Neuron (in vitro differentiated cells): ENCODE measurements around the gene PPM1E.
"Not testable (repeated sequence)": the region's sequence is repeated elsewhere in the genome, so short reads cannot be mapped to it uniquely, and the experiment has no call there.

Source experiments
- H2AFZ ChIP-seq: one replicate; pipeline ENCODE4 v1.6.1; 2013; ENCODE audit warnings: low read depth, mild to moderate bottlenecking, inconsistent platforms, low read length, moderate library complexity
- H3K27me3 ChIP-seq: one replicate; pipeline ENCODE4 v1.6.1; 2013; ENCODE audit warnings: low read length; ENCODE audit not compliant: insufficient read depth
- H3K36me3 ChIP-seq: one replicate; pipeline ENCODE4 v1.6.1; 2013; ENCODE audit warnings: low read length; ENCODE audit not compliant: insufficient read depth
- H3K4me1 ChIP-seq: one replicate; pipeline ENCODE4 v1.6.1; 2013; ENCODE audit warnings: low read length; ENCODE audit not compliant: insufficient read depth
- H3K4me3 ChIP-seq: 2 replicates; pipeline ENCODE4 v1.5.1; 2013; ENCODE audit warnings: mild to moderate bottlenecking, low read length, moderate library complexity
- H3K9me3 ChIP-seq: one replicate; pipeline ENCODE4 v1.6.1; 2013; ENCODE audit warnings: low read length

The PPM1E gene

DNA sequence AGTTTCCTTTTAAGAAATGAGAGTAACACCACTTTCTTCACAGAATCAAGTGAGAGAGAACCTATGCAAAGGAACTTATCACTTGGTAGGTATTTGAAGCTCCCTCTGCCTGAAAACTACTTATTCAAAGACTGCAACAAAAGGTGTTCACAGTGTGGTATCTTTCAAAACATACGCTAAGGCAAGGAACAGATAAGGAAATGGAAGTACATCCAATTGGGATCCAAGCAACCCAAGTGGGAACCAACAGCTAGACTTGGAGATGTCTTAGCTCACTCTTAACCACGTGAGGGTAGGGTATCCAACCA is 431 bp upstream of the PPM1E start:
- Histone ChIP-seq H3K4me1 (peaks cover 13% of the 10 kb centered on the region), H3K36me3 (no peaks in the 10 kb centered on the region), H2AFZ (no peak overlapping the region), H3K9me3 (no peaks in the 10 kb centered on the region), H3K4me3 (peak overlapping the region; percentile 33), H3K27me3 (no peaks in the 10 kb centered on the region)

DNA sequence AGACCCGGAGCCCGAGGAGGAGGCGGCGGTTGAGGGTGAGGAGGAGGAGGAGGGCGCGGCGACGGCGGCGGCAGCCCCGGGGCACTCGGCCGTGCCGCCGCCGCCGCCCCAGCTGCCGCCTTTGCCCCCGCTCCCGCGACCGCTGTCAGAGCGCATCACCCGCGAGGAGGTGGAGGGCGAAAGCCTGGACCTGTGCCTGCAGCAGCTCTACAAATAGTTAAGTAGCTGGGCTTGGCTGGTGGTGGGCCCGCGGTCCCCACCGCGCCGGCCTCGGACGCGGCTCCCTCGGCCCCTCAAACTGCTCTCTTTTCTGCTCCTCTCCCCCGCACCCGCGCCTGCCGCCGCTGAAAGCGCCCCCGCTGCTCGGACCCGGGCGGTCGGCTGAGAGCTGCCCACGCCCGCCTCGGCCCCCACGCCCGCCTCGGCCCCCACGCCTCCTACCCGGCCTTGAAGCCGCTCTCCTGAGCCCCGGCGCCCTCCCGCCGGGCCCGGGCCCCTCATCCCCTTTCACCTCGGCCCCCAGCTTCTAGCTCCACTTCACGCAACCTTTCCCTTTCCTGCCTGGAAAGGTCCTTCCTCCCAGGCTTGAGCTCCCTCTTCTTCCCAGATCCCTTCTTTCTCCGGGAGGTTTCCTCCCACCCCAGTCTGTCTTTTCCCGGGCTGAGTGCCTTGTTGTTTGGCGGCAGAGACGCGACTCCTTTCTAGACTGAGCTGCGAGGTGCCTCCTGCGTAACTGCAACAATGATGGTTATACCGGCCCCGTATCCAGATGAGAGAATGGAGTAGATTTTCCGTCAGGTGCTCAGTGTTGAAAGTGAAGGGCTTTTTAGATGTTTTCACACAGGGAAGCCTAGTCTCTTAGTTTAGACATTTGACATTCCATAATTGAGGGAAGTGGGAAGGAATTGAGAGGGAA is 850 bp downstream of the PPM1E start:
- Histone ChIP-seq H3K4me3 (peak overlapping the region; percentile 52), H3K4me1 (peaks cover 13% of the 10 kb centered on the region), H3K36me3 (no peaks in the 10 kb centered on the region), H3K27me3 (no peaks in the 10 kb centered on the region), H2AFZ (peak overlapping the region; percentile 98), H3K9me3 (no peaks in the 10 kb centered on the region)

DNA sequence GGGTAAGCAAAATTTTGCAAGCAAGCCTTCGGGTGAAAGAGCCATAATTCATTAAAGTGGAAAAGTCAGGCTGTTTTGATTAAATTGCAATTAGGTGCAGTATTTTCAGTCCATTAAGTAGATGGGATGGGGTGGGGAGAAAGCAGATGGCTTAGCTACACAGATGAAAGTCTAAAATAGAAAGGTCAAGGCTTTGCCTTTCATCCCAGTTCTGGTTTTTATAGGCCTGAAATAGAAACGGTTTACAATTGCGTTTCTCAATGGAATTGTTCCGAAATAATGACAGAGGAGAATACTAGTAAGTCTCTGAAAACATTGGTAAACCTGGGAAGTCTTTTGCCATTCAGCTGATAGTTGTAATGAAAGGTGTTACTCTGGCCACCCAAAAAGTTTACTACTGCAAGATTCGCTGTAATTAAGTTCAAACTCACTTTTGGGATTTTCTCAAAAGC is 1.5 kb downstream of the PPM1E start:
- no peaks in the 10 kb centered on the region for H3K9me3 ChIP-seq
- H3K4me1 ChIP-seq: peaks cover 13% of the 10 kb centered on the region
- H3K36me3 ChIP-seq: peaks cover 4% of the 10 kb centered on the region
- H3K27me3 ChIP-seq: no peaks in the 10 kb centered on the region
- peak overlapping the region; percentile 52 for H3K4me3 ChIP-seq
- peak overlapping the region; percentile 98 for H2AFZ ChIP-seq

DNA sequence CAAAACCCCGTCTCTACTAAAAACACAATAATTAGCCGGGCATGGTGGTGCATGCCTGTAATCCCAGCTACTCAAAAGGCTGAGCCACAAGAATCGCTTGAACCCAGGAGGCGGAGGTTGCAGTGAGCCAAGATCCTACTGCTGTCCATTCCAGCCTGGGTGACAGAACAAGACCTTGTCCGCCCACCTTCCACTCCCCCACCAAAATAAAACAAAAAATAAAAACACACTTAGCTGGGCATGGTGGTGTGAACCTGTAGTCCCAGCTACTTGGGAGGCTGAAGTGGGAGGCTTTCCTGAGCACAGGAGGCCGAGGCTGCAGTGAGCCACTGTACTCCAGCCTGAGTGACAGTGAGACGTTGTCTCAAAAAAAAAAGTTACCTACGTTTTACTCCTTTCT is 3.2 kb downstream of the PPM1E start:
- peaks cover 13% of the 10 kb centered on the region for H3K4me1 ChIP-seq
- H3K36me3 ChIP-seq: peaks cover 4% of the 10 kb centered on the region
- no peaks in the 10 kb centered on the region for H3K27me3 ChIP-seq
- no peak overlapping the region for H3K4me3 ChIP-seq
- no peak overlapping the region for H2AFZ ChIP-seq
- H3K9me3 ChIP-seq: no peaks in the 10 kb centered on the region

DNA sequence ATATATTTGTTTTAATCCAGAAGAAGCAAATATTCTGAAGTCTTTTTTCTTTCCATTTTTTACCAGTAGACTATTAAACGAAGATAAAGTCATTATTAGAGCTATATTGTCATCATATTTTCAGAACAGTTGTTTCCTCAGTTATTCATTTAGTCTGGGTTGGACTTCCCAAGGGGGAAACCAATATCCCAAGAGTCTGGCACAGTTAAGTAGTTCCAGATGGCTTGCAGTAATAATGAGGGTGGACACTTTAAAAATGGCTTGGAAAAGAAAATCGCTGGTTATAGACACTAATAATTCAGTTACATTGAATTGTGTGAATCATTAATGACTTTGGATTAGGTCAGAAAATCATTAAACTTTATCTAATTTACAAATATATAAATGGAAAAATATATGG is 3.9 kb downstream of the PPM1E start:
- no peak overlapping the region for H3K4me3 ChIP-seq

DNA sequence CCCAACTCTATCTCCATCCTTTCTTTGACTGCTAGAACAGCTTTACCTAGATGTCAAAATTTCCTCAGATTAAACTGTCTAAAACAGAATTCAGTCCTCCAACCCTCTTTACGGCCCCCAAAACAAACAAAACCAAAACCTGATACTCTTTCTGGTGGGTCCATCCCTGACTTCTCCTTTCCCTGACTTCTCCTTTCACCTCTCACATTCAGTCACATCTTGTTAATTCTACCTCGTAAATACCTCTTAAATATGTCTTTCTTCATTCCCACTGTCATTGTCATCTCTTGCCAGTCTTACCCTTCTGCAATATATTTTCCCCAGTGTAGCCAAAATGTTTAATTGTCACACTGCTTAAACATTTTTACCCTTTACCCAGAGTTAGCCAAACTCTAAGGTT is 4.6 kb downstream of the PPM1E start:
- Histone ChIP-seq H3K36me3 (peaks cover 4% of the 10 kb centered on the region), H3K4me1 (peaks cover 13% of the 10 kb centered on the region), H3K4me3 (no peak overlapping the region), H3K9me3 (no peaks in the 10 kb centered on the region), H2AFZ (no peak overlapping the region), H3K27me3 (no peaks in the 10 kb centered on the region)

More for the DNA sequence above, 3.9 kb downstream of the PPM1E start:
- Histone ChIP-seq H3K4me1 (peaks cover 13% of the 10 kb centered on the region), H3K9me3 (no peaks in the 10 kb centered on the region), H3K36me3 (peaks cover 4% of the 10 kb centered on the region), H3K27me3 (no peaks in the 10 kb centered on the region), H2AFZ (no peak overlapping the region)

DNA sequence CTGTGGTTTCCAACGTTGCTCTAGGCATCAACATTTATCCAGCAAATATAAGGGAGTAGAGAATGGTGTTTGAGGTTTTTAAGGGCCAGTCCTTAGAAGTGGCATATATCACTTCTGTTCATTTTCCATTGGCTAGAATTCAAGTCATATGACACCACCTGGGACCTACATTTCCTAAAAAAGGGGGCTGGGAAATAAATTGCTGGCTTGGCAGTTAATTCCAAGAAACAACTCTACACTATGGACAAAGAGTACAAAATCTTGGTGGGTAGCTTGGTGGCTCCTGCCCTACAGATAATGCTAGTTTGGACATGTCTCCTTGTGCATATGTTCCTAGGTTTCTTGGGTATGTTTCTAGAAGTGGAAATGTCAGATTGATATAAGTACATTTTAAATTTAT is 7.6 kb downstream of the PPM1E start:
- peaks cover 4% of the 10 kb centered on the region for H3K4me1 ChIP-seq
- H3K9me3 ChIP-seq: no peaks in the 10 kb centered on the region
- no peaks in the 10 kb centered on the region for H3K27me3 ChIP-seq
- H3K4me3 ChIP-seq: no peak overlapping the region
- H2AFZ ChIP-seq: no peak overlapping the region
- H3K36me3 ChIP-seq: peaks cover 4% of the 10 kb centered on the region

DNA sequence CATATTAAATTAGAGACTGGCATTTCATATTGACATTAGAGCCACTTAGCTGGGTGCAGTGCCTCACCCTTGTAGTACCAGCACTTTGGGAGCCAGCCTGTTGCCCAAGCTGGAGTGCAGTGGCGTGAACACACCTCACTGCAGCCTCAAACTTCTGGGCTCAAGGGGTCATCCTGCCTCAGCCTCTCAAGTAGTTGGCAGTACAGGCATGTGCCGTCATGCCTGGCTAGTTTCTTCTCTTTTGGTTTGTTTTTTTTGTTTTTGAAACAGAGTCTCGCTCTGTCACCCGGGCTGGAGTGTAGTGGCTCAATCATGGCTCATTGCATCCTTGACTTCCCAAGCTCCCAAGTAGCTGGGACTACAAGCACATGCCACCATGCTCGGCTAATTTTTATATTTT is 8.7 kb downstream of the PPM1E start:
- no peaks in the 10 kb centered on the region for H3K9me3 ChIP-seq
- peaks cover 4% of the 10 kb centered on the region for H3K4me1 ChIP-seq
- peaks cover 4% of the 10 kb centered on the region for H3K36me3 ChIP-seq
- H3K4me3 ChIP-seq: no peak overlapping the region
- H2AFZ ChIP-seq: no peak overlapping the region
- no peaks in the 10 kb centered on the region for H3K27me3 ChIP-seq

DNA sequence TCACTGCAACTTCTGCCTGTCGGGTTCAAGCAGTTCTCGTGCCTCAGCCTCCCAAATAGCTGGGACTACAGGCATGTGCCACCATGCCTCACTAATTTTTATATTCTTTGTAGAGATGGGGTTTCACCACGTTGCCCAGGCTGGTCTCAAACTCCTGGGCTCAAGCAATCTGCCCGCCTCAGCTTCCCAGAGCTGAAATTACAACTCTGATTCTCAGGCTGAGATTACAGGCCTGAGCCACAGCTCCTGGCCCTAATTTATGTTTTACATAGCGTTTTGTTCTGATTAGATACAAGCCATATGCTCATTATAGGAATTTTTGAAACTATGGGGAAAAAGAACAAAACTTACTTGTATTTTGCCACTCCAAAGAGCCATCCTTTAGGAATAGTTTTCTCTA is 22.8 kb downstream of the PPM1E start:
- H2AFZ ChIP-seq, H3K4me3 ChIP-seq, H3K27me3 ChIP-seq, H3K9me3 ChIP-seq, H3K36me3 ChIP-seq, H3K4me1 ChIP-seq: not testable (repeated sequence)

DNA sequence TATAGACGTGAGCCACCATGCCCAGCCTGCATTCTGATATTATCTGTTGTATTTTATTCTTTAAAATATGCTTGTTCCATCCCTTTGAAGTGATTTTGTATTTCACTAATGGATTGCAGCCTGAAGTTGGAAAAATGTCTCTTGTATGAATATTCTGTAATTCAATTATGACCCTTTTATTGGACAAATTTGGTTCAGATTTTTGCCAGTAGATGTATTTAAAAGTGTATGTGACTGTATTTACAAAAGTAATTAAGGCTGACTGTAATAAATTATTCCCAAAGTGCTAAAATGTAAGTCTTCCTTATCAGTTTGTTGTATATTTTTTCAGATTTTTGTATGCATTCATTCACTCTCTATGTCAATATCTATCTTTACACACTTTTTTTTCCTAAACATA is 23.8 kb downstream of the PPM1E start:
- no peaks in the 10 kb centered on the region for H3K27me3 ChIP-seq

DNA sequence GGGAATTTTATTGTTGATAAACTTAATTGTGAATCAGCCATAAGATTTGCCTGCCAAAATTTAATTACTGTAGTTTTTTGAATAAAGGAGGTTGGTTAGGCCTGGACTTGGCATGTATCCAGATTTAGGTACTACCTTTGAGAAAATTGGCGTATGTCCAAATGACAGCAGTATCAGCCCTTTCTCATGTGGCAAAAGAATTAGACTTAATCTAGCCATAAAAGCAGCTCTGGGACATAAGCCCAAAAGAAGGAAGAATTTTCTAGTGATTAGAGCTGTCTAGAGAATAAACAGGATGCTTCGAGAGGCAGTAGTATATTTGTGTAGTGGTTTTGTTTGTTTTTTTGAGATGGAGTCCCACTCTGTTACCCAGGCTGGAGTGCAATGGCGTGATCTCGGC is 27.7 kb downstream of the PPM1E start:
- peaks cover 3% of the 10 kb centered on the region for H3K4me1 ChIP-seq
- H3K27me3 ChIP-seq: no peaks in the 10 kb centered on the region
- H2AFZ ChIP-seq: no peak overlapping the region

More for the DNA sequence above, 23.8 kb downstream of the PPM1E start:
- Histone ChIP-seq H3K4me3 (no peak overlapping the region), H3K36me3 (peaks cover 2% of the 10 kb centered on the region), H3K9me3 (no peaks in the 10 kb centered on the region), H2AFZ (no peak overlapping the region), H3K4me1 (no peaks in the 10 kb centered on the region)

DNA sequence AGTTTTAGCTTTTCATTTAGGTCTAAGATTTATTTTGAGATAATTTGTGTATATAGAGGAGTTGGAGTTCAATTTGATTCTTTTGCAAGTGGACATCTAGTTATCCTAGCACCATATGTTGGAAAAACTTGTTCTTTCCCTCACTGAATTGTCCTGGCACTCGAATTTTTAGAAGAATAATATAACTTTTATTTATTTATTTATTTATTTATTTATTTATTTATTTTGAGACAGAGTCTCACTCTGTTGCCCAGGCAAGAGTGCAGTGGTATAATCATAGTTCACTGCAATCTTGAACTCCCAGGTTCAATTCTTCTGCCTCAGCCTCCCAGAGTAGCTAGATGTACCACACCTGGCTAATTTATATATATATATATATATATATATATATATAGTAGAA is 29.4 kb downstream of the PPM1E start:
- no peaks in the 10 kb centered on the region for H3K27me3 ChIP-seq
- H3K4me1 ChIP-seq: peaks cover 3% of the 10 kb centered on the region
- no peak overlapping the region for H3K4me3 ChIP-seq
- H3K36me3 ChIP-seq: peaks cover 2% of the 10 kb centered on the region
- H2AFZ ChIP-seq: no peak overlapping the region
- no peaks in the 10 kb centered on the region for H3K9me3 ChIP-seq

More for the DNA sequence above, 27.7 kb downstream of the PPM1E start:
- Histone ChIP-seq H3K9me3 (no peaks in the 10 kb centered on the region), H3K4me3 (no peak overlapping the region), H3K36me3 (peaks cover 2% of the 10 kb centered on the region)

DNA sequence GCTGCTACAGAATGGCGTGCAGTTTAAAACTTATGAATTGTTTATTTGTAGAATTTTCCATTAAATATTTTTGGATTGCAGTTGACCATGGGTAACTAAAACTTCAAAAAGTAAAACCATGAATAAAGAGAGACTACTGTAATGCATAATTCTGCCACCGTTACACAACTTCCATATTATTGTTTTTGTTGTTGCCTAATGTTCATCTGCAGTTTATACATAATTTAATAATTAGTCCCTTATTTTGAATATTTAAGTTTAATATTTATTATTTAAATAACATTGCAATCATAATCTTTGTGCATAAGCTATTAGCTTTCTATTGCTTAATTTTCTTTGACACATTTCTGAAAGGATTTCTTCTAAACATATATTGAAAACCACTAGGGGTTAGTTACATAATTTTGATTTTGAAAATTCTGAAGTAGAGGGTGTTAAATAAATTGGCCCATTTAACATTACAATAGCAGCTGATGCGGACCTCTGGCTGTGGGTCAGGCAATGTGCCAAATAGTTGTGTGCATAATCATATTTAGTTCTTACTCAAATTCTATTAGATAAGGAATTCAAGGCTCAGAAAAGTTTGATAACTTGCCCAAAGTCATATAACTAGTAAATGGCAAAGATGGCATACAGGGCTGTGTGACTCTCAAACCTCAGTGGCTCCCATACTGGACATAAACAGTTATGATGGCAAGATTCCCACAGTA is 31.1 kb downstream of the PPM1E start:
- Histone ChIP-seq H2AFZ (no peak overlapping the region), H3K4me3 (no peak overlapping the region), H3K9me3 (no peaks in the 10 kb centered on the region), H3K36me3 (peaks cover 2% of the 10 kb centered on the region), H3K27me3 (no peaks in the 10 kb centered on the region), H3K4me1 (peaks cover 3% of the 10 kb centered on the region)
